GM12874 (cell line): ENCODE results near the gene RPL41.

Experiments used
- CTCF ChIP-seq: IDR thresholded peaks from 2 replicates; pipeline ENCODE4 v1.5.1; 2011; ENCODE audit warnings: low read depth, mild to moderate bottlenecking, control low read depth, low read length, moderate library complexity; ENCODE audit not compliant: insufficient read depth

The RPL41 gene

GRCh38 chr12:56116267-56117081, at the start of gene RPL41:
Gene RPL41, plus strand, starts transcription at chr12:56116633.
- no peak for TF ChIP-seq CTCF

- TF ChIP-seq CTCF: no peak
Measured at GRCh38 chr12:56071648-56072047, 44.8 kb upstream of the RPL41 start.

- no peak for TF ChIP-seq CTCF
Measured at GRCh38 chr12:56074396-56074795, 42.0 kb upstream of the RPL41 start.

- TF ChIP-seq CTCF: no peak
Measured at GRCh38 chr12:56078427-56078826, 38.0 kb upstream of the RPL41 start.

GRCh38 chr12:56078931-56079722, 37.3 kb upstream of the RPL41 start:
- peak; percentile 77 for TF ChIP-seq CTCF

GRCh38 chr12:56079723-56080555, 36.5 kb upstream of the RPL41 start, which contains the start of gene ERBB3:
Gene ERBB3, plus strand, starts transcription at chr12:56080165. Its CDS starts 136 bp downstream, at chr12:56080301.
- no peak for TF ChIP-seq CTCF
